GM10847 (cell line): ENCODE data around the gene GPBP1L1.

ENCODE experiments used
- POLR2A ChIP-seq: IDR thresholded peaks from 2 replicates; pipeline ENCODE4 v1.6.1; 2011; ENCODE audit not compliant: insufficient read length; ENCODE audit errors: extremely low read depth

GPBP1L1 gene

DNA sequence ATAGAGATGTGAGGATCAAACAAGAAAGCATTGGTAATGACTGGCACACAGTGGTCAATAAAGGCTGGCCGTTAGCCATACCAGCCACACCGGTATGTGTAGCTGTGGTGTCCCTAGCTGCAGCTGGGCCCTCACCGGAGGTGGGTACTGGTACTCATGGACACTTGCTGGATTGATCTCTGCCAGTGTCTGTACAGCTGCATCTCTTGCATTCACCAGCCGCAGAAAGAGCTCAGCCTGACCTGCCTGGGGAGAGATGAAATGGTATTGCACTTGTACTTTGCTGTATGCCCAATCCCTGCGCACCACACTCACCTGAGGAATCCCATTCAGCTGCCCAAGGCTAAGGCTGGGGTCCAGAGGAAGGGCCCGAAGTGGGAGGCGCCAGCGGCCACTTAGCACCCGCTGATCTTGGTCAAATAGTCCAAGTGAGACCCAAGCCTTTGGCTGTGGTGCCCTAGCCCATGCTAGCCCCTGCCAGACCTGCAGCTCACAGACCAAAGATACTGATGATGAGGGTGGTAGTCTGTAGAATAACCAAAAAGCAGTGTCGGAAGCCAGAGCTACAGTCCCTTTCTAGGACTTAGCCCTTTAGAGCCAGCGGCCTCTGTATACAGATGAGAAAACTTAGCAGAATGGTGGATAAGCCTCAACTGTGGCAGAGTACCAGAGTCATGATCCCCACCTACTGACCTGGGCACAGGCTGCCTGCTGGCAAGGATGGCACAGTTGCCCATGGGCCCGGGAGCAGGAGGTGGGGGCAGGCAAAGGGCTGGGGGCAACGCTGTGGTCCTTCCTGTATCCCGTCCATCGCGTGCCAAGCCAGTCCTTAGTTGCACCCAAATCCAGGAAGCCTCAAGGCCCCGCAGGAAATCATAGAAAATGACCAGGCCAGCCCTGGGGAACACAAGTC is 65.5 kb downstream of the GPBP1L1 start:
- no peak for TF ChIP-seq POLR2A

- TF ChIP-seq POLR2A, result no peak
Observed at GRCh38 chr1:45619149-45619921, 67.0 kb downstream of the GPBP1L1 start.

- no peak for TF ChIP-seq POLR2A
Observed at GRCh38 chr1:45617618-45618017, 68.7 kb downstream of the GPBP1L1 start.

GRCh38 chr1:45615885-45616284 is 70.4 kb downstream of the GPBP1L1 start:
- no peak for TF ChIP-seq POLR2A

DNA sequence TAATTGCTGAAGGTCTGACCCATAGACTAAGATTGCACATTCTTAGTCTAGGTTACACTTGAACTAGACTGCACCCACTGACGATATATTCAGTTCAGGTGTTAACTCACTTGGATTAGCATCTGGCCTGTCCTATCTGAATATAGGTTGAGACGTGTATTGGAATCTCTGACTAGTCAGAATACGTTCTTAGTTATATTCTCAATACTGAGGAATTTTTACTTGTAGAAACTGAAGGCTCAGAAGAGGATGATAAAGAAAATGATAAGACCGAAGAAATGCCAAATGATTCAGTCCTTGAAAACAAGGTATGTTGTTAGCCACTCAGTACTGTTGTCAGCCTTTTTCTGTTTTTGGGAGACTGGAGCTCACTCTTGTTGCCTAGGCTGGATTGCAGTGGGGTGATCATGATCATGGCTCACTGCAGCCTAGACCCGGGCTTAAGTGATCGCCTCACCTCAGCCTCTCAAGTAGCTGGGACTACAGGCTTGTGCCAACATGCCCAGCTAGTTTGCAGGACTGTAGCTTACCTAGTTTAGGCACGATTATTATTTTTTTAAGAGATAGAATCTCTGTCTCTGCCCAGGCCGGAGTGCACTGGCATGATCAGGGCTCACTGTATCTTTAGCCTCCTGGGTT is 73.3 kb downstream of the GPBP1L1 start:
- TF ChIP-seq POLR2A, result no peak

- TF ChIP-seq POLR2A, result no peak
Observed at GRCh38 chr1:45610589-45611226, 75.6 kb downstream of the GPBP1L1 start.

DNA sequence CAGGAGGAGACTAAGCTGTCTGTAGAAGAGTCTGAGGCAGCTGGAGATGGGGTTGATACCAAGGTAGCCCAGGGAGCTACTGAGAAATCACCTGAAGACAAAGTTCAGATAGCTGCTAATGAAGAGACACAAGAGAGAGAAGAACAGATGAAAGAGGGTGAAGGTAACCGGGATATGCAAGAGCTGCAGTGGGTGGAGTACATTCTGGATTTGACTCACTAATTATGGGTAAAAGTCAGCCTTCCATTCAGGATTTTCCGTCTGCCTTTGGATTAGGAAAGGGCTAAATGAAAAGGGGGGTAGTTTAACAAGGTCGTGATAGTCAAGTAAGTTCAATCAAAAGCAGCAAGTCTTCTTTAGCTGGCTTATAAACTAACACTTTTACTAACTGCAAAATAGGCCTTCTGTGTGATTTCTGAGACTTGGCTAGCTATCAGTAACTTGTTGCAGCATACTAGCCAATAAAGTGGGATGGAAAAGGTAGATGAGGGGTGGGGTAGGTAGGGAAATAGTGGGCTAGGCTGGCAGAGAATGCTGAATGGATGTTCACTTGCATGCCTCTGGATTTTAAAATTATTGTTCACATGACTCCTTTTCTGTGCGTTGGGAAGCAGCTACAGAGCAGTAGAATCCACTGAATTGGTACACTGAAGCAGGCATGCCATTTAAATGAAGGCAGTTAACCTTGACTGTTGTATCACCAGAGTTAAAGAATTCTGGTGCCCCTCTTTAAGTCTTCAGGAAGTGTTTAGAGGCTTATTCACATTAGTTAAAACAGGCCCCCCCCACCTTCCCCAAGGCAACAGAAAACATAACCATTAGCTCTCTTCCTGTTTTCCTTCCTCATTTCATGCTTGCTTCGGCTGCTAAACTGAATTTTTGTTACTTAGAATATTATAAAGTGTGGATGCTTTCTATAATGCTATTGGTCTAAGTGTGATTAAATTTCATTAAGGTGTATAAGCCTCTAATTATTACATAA is 77.9 kb downstream of the GPBP1L1 start:
- no peak for TF ChIP-seq POLR2A

- TF ChIP-seq POLR2A, result no peak
Observed at GRCh38 chr1:45607404-45608074, 78.8 kb downstream of the GPBP1L1 start.

DNA sequence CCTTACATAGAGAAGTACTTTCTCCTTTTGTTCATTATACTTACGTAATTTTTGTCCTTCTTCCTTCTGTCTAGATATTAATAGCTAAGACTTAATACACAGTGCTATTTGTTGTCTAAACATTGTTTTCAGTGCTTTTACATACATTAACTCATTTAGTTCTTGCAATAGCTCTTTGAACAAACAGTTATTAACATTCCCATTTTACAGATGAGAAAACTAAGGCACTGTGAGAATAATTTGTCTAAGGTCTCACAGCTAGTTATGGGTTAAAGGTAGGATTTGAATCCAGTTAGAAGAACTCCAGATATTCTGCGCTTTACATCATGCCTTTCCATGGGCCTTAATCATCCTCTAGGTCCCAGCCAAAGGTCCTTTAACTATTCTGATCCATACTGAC is 82.1 kb downstream of the GPBP1L1 start:
- TF ChIP-seq POLR2A, result no peak

GRCh38 chr1:45594412-45594811 is 91.9 kb downstream of the GPBP1L1 start:
- no peak for TF ChIP-seq POLR2A

DNA sequence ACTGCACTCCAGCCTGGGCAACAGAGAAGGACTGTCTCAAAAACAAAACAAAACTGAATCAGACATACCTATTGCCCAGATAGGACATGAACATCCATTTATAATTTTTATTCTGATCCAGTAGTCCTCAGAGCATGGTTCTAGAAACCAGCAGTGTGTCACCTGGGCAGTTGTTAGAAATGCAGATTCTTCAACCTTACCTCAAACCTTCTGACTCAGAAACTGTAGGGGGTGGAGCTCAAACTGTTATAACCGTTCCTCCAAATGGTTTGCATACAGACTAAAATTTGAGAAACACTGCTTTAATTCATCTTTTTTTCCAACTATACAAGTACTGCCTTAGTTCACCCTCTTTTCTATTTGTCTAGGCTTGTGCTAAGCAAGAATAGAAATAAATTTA is 96.5 kb downstream of the GPBP1L1 start:
- no peak for TF ChIP-seq POLR2A

- no peak for TF ChIP-seq POLR2A
Observed at GRCh38 chr1:45586769-45587168, 99.6 kb downstream of the GPBP1L1 start.

DNA sequence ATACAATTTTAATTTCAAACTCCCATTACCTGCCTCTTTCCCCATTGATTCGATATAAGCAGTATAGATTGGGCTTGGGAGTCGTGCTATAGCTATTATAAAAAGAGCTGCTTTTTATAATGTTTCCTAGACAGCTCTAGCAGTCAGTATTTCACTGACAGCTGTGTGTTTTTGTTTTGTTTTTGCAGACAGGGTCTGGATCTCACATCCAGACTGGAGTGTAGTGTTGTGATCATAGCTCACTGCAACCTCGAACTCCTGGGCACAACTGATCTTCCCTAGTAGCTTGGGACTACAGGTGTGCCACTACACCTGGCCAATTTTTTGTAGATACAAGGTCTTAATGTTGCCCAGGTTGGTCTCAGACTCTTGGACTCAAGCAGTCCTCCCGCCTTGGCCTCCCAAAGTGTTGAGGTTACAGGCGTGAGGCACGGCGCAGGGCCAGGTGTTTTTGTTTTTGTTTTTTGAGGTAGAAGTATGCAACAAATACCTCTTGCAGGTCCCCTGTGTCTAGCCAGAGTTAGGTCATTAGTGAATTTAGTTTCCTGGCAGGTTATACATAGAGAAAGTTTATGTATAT is 100.7 kb downstream of the GPBP1L1 start:
- no peak for TF ChIP-seq POLR2A
